H1 (cell line): Measurements from ENCODE around the gene JPH3. TPM values are rescaled to one million over a fixed set of nuclear protein-coding genes. Genes with fewer than 3 reads are reported as not detected.

Experiments used
- CTCF ChIA-PET: fragments of 300-600 bp; sonication (Branson Sonifier 250); formaldehyde crosslinking; loops from one replicate; lab custom pipeline; 2021; ENCODE audit not compliant: partially characterized antibody; lab: Charles Lee
- POLR2A ChIA-PET: fragments of 300-600 bp; sonication (Branson Sonifier 250); formaldehyde crosslinking; loops from one replicate; lab custom pipeline; 2021; ENCODE audit warnings: inconsistent platforms; ENCODE audit not compliant: partially characterized antibody; lab: Charles Lee
- DNase-seq, 2 experiments: peaks; one replicate each; pipeline versions ENCODE4 v3.0.0 to v3.0.0-alpha.2; 2010 to 2022; ENCODE audit warnings: low spot score in 2 of 2, low read depth in 1 of 2, mixed read lengths in 1 of 2
- FAIRE-seq: peaks from 2 replicates; lab custom pipeline; 2011; peaks lifted over from hg19 to GRCh38; lab: Jason Lieb, UNC
- H2AFZ ChIP-seq: 2 replicates; pipeline ENCODE4 v1.8.1; 2012; ENCODE audit warnings: low read length, inconsistent platforms
- H2AK5ac ChIP-seq: 2 replicates; pipeline ENCODE4 v1.6.1; 2013; ENCODE audit warnings: low read depth, low read length
- H2BK120ac ChIP-seq: replicated peaks from 2 replicates; pipeline ENCODE3; 2013; ENCODE audit warnings: low read depth, low read length, inconsistent platforms
- H2BK12ac ChIP-seq: 2 replicates; pipeline ENCODE4 v1.6.1; 2013; ENCODE audit warnings: low read depth, low read length
- H2BK15ac ChIP-seq: 2 replicates; pipeline ENCODE4 v1.6.1; 2013; ENCODE audit warnings: low read length
- H2BK20ac ChIP-seq: 2 replicates; pipeline ENCODE4 v1.6.1; 2013; ENCODE audit warnings: low read length
- H2BK5ac ChIP-seq: 2 replicates; pipeline ENCODE4 v1.6.1; 2013; ENCODE audit warnings: low read depth, low read length
- H3K14ac ChIP-seq: 2 replicates; pipeline ENCODE4 v1.6.1; 2013; ENCODE audit warnings: inconsistent platforms; ENCODE audit not compliant: insufficient read length
- H3K18ac ChIP-seq: 2 replicates; pipeline ENCODE4 v1.6.1; 2013; ENCODE audit warnings: low read length; ENCODE audit errors: extremely low read depth
- H3K23ac ChIP-seq: 2 replicates; pipeline ENCODE4 v1.6.1; 2013; ENCODE audit warnings: inconsistent platforms; ENCODE audit not compliant: insufficient read length
- H3K23me2 ChIP-seq: 2 replicates; pipeline ENCODE4 v1.6.1; 2013; ENCODE audit warnings: low read depth, low read length
- H3K27ac ChIP-seq: 2 replicates; pipeline ENCODE4 v1.6.1; 2011; ENCODE audit warnings: low read depth, low read length, inconsistent platforms
- H3K27me3 ChIP-seq, 4 experiments: replicated peaks in 1 of 4; 1 replicate in 1 of 4; 2 replicates in 3 of 4; pipeline versions ENCODE4 v1.6.1 to v1.8.1; 2011 to 2013; ENCODE audit warnings: low read length in 3 of 4, mild to moderate bottlenecking in 3 of 4, inconsistent platforms in 2 of 4, mixed read lengths in 2 of 4, moderate library complexity in 1 of 4; ENCODE audit not compliant: control insufficient read depth in 3 of 4, insufficient read depth in 3 of 4; ENCODE audit errors: extremely low read depth in 1 of 4
- H3K36me3 ChIP-seq, 4 experiments: 2 replicates each; pipeline versions ENCODE4 v1.6.1 to v1.8.1; 2011 to 2013; ENCODE audit warnings: mild to moderate bottlenecking in 4 of 4, low read length in 3 of 4, moderate library complexity in 2 of 4, control low read depth in 1 of 4, inconsistent platforms in 1 of 4; ENCODE audit not compliant: insufficient read depth in 4 of 4, control insufficient read depth in 2 of 4
- H3K4ac ChIP-seq: replicated peaks from 2 replicates; pipeline ENCODE3; 2013; ENCODE audit warnings: low read length, low read depth, mixed read lengths, inconsistent platforms; ENCODE audit not compliant: insufficient read length
- H3K4me1 ChIP-seq, 4 experiments: replicated peaks in 1 of 4; 1 replicate in 1 of 4; 2 replicates in 3 of 4; pipeline versions ENCODE4 v1.6.1 to v1.8.1; 2011 to 2013; ENCODE audit warnings: low read length in 3 of 4, inconsistent platforms in 2 of 4, mixed read lengths in 1 of 4; ENCODE audit not compliant: insufficient read depth in 4 of 4, control insufficient read depth in 3 of 4
- H3K4me2 ChIP-seq, 2 experiments: 2 replicates each; pipeline versions ENCODE4 v1.6.1 to v1.8.1; 2011 to 2013; ENCODE audit warnings: low read depth in 2 of 2, low read length in 2 of 2, control low read depth in 1 of 2, inconsistent platforms in 1 of 2, mild to moderate bottlenecking in 1 of 2; ENCODE audit not compliant: insufficient read depth in 1 of 2
- H3K4me3 ChIP-seq, 4 experiments: fragments of 200-600, 300-600 bp in 1 of 4; sonication (generic), shearing (Covaris generic), sonication (Bioruptor Twin) in 1 of 4; 2 replicates each; pipeline versions ENCODE4 v1.5.1 to v1.8.1; 2011 to 2016; ENCODE audit warnings: low read length in 4 of 4, low read depth in 3 of 4, control low read depth in 2 of 4, inconsistent platforms in 2 of 4, mild to moderate bottlenecking in 2 of 4, mixed read lengths in 1 of 4, moderate library complexity in 1 of 4; ENCODE audit not compliant: insufficient read depth in 2 of 4; ENCODE audit errors: extremely low read depth in 1 of 4
- H3K56ac ChIP-seq: replicated peaks from 2 replicates; pipeline ENCODE3; 2013; ENCODE audit warnings: low read depth, mild to moderate bottlenecking, mixed read lengths, low read length, inconsistent platforms; ENCODE audit not compliant: insufficient read length
- H3K79me1 ChIP-seq: 2 replicates; pipeline ENCODE4 v1.6.1; 2013; ENCODE audit warnings: low read depth, low read length, control low read depth
- H3K79me2 ChIP-seq, 2 experiments: 2 replicates each; pipeline versions ENCODE4 v1.6.1 to v1.8.1; 2012 to 2013; ENCODE audit warnings: low read length in 2 of 2, mild to moderate bottlenecking in 2 of 2, inconsistent platforms in 1 of 2; ENCODE audit not compliant: insufficient read depth in 2 of 2, control insufficient read depth in 1 of 2
- H3K9ac ChIP-seq, 4 experiments: replicated peaks in 1 of 4; 1 replicate in 1 of 4; 2 replicates in 3 of 4; pipeline versions ENCODE4 v1.6.1 to v1.8.1; 2011 to 2013; ENCODE audit warnings: low read depth in 3 of 4, low read length in 3 of 4, control low read depth in 2 of 4, mild to moderate bottlenecking in 2 of 4, moderate library complexity in 2 of 4, inconsistent platforms in 1 of 4; ENCODE audit errors: extremely low read depth in 1 of 4
- H3K9me3 ChIP-seq, 2 experiments: 2 replicates each; pipeline versions ENCODE4 v1.6.1 to v1.8.1; 2012 to 2013; ENCODE audit warnings: mild to moderate bottlenecking in 2 of 2, moderate library complexity in 2 of 2, control low read depth in 1 of 2, inconsistent platforms in 1 of 2, low read depth in 1 of 2, low read length in 1 of 2, mixed read lengths in 1 of 2; ENCODE audit not compliant: insufficient read depth in 2 of 2
- H4K20me1 ChIP-seq, 2 experiments: replicated peaks in 1 of 2; 2 replicates each; pipeline versions ENCODE3 to v1.8.1; 2011 to 2013; ENCODE audit warnings: inconsistent platforms in 2 of 2, low read length in 2 of 2, mild to moderate bottlenecking in 1 of 2; ENCODE audit not compliant: insufficient read depth in 2 of 2, control insufficient read depth in 1 of 2
- H4K5ac ChIP-seq: 2 replicates; pipeline ENCODE4 v1.6.1; 2013; ENCODE audit warnings: low read length, low read depth, mixed read lengths, inconsistent platforms; ENCODE audit not compliant: insufficient read length
- H4K8ac ChIP-seq: 2 replicates; pipeline ENCODE4 v1.8.0; 2013; ENCODE audit warnings: mild to moderate bottlenecking, moderate library complexity, low read length, inconsistent platforms; ENCODE audit not compliant: insufficient read depth; ENCODE audit errors: extremely low read depth
- H4K91ac ChIP-seq: replicated peaks from 2 replicates; pipeline ENCODE3; 2013; ENCODE audit warnings: low read length, mixed read lengths, inconsistent platforms; ENCODE audit not compliant: insufficient read length
- CHD2 ChIP-seq: IDR thresholded peaks from 2 replicates; pipeline ENCODE4 v1.6.1; 2012; ENCODE audit warnings: low read length, improper control_type of control experiment
- FOSL1 ChIP-seq: IDR thresholded peaks from 2 replicates; pipeline ENCODE4 v1.6.1; 2011; ENCODE audit warnings: mild to moderate bottlenecking, low read depth, low read length, moderate library complexity; ENCODE audit not compliant: insufficient read depth
- KDM1A ChIP-seq: fragments of 200-600, 300-600 bp; sonication (generic); IDR thresholded peaks from 2 replicates; pipeline ENCODE4 v1.7.1; 2016; ENCODE audit warnings: mild to moderate bottlenecking, low read length, borderline replicate concordance
- NANOG ChIP-seq: IDR thresholded peaks from 2 replicates; pipeline ENCODE4 v1.6.1; 2011; ENCODE audit warnings: low read length, low read depth, mild to moderate bottlenecking, inconsistent platforms; ENCODE audit not compliant: insufficient read depth, poor library complexity, severe bottlenecking
- POLR2A ChIP-seq, 2 experiments: IDR thresholded peaks; 1 replicate in 1 of 2; 2 replicates in 1 of 2; pipeline ENCODE4 v1.6.1; 2011; ENCODE audit warnings: low read depth in 2 of 2, low read length in 2 of 2, mild to moderate bottlenecking in 2 of 2; ENCODE audit errors: control extremely low read depth in 1 of 2
- RXRA ChIP-seq: IDR thresholded peaks from 2 replicates; pipeline ENCODE4 v1.6.1; 2011; ENCODE audit warnings: low read depth, mild to moderate bottlenecking, low read length, moderate library complexity; ENCODE audit not compliant: insufficient read depth
- SUZ12 ChIP-seq: fragments of 200-600 bp; sonication (generic); IDR thresholded peaks from 2 replicates; pipeline ENCODE4 v1.6.1; 2012; ENCODE audit warnings: mild to moderate bottlenecking, inconsistent platforms, low read length, moderate library complexity, mixed read lengths
- TEAD4 ChIP-seq: IDR thresholded peaks from 2 replicates; pipeline ENCODE4 v1.6.1; 2012; ENCODE audit warnings: low read depth, low read length, inconsistent platforms, mixed read lengths
- WGBS, 2 experiments: shearing (Covaris generic) in 1 of 2; methylation state at CpG; one replicate each; pipeline versions ENCODE4 v1.1.6 to v1.1.7; 2013 to 2015; ENCODE audit warnings: low lambda C conversion rate in 2 of 2, mixed read lengths in 2 of 2, inconsistent platforms in 1 of 2, low coverage in 1 of 2, missing lambda C conversion rate in 1 of 2; ENCODE audit not compliant: insufficient replicate concordance in 2 of 2, insufficient coverage in 1 of 2, insufficient read length in 1 of 2; ENCODE audit errors: extremely low coverage in 1 of 2, missing lambda C conversion rate in 1 of 2; 5-methylcytosine and 5-hydroxymethylcytosine counted together
- polyA plus RNA-seq, 7 experiments: library from polyadenylated mRNA; depleted of rRNA in 3 of 7; stranded (reverse) in 5 of 7; unstranded in 2 of 7; fragments of >200 nt in 5 of 7; fragments of 200-250 nt in 2 of 7; gene quantifications; 1 replicate in 5 of 7; 2 replicates in 1 of 7; 4 replicates in 1 of 7; pipeline versions ENCODE4 v1.2.1 to v1.2.3, GENCODE V29; 2011 to 2013; ENCODE audit warnings: missing spikeins in 2 of 7, mixed read lengths in 2 of 7
- total RNA-seq: library from RNA; stranded (reverse); fragmentation: NEBNext Ultra II Directional; extraction: Animal tissue kit (Norgen Biotek cat#: 25700); gene quantifications from 2 replicates; pipeline ENCODE4 v1.2.1, GENCODE V29; 2021

Gene JPH3
- total and polyA plus RNA-seq, 2 of the 8 experiments (the other 6 are each of a cell fraction or from before 2014, with no cell fraction given), result 10.3 to 28.3 TPM

DNA sequence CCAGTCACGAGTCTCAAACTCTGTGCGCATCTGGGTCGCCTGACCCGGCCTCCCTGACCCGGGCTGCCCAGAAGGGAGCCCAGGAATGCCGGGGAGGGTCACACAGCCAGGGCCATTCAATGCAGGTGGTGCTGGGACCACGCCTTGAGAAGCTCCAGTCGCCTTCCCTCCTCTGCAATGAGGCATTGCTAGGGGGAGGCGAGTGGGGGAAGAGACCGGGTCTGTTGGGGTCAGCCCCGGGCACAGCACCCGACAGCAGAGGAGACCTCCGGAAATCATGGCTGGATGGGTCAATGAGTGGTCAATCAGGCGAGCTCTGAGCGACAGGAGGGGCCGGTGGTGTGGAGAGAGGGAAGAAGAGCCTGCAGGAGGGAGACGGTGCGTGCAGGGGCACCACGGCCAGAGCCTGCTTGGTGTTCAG is 13.3 kb downstream of the JPH3 start:
- Histone ChIP-seq H3K79me2 (no peaks in the 10 kb centered on the region), H2BK5ac (no peak overlapping the region), H2AK5ac (no peak overlapping the region), H4K91ac (no peak overlapping the region), H3K4me1 (peaks cover 0 to 14% (median 3%) of the 10 kb centered on the region in 4 experiments; a peak in 5 of 7 replicates), H3K36me3 (no peaks in the 10 kb centered on the region), H3K18ac (no peak overlapping the region), H3K79me1 (peaks cover 3% of the 10 kb centered on the region; the same call in 1 of the 2 replicates), H3K27ac (no peak overlapping the region), H3K4me3 (no peak overlapping the region), H2BK12ac (no peak overlapping the region), H3K4ac (no peak overlapping the region), H3K4me2 (no peak overlapping the region), H4K20me1 (peaks cover 7 to 20% of the 10 kb centered on the region in 2 experiments), H3K9ac (no peak overlapping the region), H2AFZ (no peak overlapping the region), H3K23ac (no peak overlapping the region), H2BK15ac (no peak overlapping the region), H3K9me3 (no peaks in the 10 kb centered on the region), H2BK20ac (no peak overlapping the region), H3K14ac (no peak overlapping the region), H3K56ac (no peak overlapping the region), H3K23me2 (no peaks in the 10 kb centered on the region), H4K5ac (no peak overlapping the region), H3K27me3 (no peaks in the 10 kb centered on the region), H4K8ac (no peak overlapping the region), H2BK120ac (no peak overlapping the region)
- ChIA-PET POLR2A (interaction anchor here (1.1 to 2.6 kb wide), 2 partner anchors 10 to 11 kb away, joined by 3 to 10 read pairs; no protein-coding TSS in a partner anchor), CTCF (interaction anchor here (0.6 to 5.0 kb wide), 8 partner anchors 8 to 95 kb away, joined by 3 to 33 read pairs (median 6); no protein-coding TSS in a partner anchor)
- DNase-seq (no peak), FAIRE-seq (no peak)
- WGBS, 2 experiments, result 87% methylated on average over 18 of the region's 19 CpGs; no CpG with 5 or more reads in 1 of the 2 experiments
- TF ChIP-seq CHD2 (no peak), RXRA (no peak), NANOG (no peak), TEAD4 (no peak), KDM1A (no peak), FOSL1 (no peak), POLR2A (IDR thresholded peaks at IDR 0.05; ENCODE audit: control extremely low read depth in 1 of 2, low read depth in 2 of 2, low read length in 2 of 2) (no peak), SUZ12 (no peak)
